WI38 (cell line): ENCODE data around the gene RANBP3.

Experiments used
- H3K4me3 ChIP-seq: 2 replicates; pipeline ENCODE4 v1.5.1; 2011; ENCODE audit warnings: low read depth, mild to moderate bottlenecking, control low read depth, low read length
- TF ChIP-seq, protein P1 (sequence below): IDR thresholded peaks from 2 replicates; pipeline ENCODE4 v1.5.1; 2012; ENCODE audit warnings: low read depth, mild to moderate bottlenecking, control low read depth, low read length

RANBP3 gene

DNA sequence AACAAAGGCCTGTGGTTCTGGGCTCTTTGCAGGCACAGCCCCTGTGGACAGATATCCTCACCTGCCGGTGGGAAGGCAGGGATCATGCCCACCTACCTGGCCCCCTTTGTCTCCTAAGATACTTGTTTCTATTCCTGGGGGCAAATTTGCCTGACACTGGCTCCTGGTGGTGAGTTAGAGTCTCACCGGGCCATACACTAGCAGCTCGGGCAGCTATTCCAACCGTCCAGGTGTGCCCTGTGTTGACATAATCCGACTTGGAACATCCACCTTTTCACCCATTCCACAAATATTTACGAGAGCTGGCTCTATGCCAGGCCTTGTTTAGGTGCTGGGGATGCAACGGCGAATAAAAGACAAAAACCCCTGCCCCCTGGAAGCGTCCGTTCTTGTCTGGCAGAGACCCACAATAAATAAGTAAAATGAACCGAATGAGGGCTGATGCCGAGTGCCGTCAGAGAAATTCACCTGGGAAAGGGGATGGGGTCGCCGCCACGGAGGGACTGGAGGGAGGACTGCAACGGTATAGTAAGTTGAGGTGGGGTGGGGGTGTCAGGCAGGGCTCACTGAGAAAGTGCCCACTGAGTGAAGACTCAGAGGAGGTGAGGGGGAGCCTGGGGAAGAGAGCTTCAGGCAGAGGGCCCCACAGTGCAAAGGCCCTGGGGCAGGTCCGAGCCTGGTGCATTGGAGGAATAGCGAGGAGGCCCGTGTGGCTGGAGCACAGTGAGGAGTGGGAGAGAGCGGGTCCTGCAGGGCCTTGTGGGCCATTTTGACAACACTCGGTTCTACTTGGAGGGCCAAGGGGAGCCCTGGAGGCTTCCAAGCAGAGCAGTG, 43.2 kb upstream of the RANBP3 start:
- TF ChIP-seq, protein P1, sequence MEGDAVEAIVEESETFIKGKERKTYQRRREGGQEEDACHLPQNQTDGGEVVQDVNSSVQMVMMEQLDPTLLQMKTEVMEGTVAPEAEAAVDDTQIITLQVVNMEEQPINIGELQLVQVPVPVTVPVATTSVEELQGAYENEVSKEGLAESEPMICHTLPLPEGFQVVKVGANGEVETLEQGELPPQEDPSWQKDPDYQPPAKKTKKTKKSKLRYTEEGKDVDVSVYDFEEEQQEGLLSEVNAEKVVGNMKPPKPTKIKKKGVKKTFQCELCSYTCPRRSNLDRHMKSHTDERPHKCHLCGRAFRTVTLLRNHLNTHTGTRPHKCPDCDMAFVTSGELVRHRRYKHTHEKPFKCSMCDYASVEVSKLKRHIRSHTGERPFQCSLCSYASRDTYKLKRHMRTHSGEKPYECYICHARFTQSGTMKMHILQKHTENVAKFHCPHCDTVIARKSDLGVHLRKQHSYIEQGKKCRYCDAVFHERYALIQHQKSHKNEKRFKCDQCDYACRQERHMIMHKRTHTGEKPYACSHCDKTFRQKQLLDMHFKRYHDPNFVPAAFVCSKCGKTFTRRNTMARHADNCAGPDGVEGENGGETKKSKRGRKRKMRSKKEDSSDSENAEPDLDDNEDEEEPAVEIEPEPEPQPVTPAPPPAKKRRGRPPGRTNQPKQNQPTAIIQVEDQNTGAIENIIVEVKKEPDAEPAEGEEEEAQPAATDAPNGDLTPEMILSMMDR: no peak
- H3K4me3 ChIP-seq: no peak overlapping the region

DNA sequence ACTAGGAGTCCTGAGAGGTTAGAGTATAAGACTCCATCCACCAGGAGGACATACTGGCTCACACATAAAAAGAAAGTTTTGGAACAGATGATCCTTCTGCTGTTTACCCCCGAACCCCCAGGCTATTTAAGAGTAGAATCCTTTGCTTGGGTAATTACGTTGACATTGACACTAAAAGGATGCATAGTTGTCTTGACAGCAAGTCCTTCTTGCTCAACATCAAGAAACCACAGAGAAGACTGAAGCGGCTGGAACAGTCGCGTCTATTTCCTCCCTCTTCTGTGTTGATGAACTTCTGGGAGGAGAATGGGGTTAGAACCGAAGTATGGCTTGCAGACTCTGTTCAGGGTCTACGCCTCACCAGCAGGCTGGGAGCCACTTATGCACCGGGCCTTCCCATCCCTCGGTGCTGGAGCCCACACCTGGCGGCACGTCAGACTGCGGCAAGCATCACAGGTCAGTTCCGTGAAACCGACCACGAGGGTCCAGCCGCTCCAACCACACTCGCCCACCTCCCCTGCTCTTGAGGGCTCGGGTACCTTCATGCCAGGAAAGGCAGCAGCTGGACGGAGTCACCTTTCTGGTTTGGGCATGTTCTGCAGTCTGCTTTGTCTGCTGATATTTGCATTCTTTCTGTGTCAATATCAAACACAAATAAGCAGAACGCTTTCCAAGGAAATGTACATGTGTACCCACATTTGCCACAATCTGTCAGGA, 42.4 kb upstream of the RANBP3 start:
- H3K4me3 ChIP-seq: no peak overlapping the region
- TF ChIP-seq, protein P1: no peak

DNA sequence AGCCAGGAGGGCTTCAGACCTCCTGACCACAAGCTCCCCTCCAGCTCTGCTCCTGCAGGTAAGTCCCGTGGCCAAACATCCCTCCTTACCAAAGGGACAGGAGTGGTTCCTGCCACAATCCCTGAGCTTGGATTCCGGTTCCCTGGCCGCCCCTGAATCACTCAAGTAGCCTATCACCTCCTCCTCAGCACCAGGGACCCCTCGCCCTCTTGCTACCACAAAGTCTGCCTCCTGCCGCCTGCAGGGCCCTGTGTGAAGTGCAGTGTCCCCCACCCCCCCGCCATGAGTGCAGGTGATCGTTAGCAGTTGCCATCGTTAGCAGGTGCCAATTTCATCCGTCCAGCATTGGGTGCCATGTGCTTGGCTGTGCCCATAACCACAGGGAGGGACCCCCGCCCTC, 40.8 kb upstream of the RANBP3 start:
- H3K4me3 ChIP-seq: no peak overlapping the region
- TF ChIP-seq, protein P1: 0 out of 2 replicates have a peak, but pooled peaks have one; percentile 19

DNA sequence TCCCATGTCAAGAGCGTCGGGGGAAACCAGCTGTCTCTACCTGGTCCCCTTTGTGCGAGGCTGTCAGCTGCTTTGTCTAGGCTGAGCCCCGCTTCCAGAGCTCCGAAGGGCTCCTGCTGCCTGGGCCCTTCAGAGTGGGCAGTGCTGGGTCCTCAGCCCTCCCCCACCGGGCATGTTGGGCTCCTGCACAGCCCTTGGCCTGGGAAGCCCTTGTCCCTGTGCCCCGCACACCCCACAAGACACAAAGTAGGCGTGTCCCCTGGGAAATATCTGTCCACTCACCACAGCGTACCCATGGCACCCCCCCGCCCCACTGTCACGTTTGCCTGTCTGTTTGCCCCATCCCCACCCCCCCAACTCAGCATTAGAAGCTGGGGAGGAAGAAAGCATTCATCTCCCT, 39.6 kb upstream of the RANBP3 start:
- H3K4me3 ChIP-seq: no peak overlapping the region
- TF ChIP-seq, protein P1: no peak

DNA sequence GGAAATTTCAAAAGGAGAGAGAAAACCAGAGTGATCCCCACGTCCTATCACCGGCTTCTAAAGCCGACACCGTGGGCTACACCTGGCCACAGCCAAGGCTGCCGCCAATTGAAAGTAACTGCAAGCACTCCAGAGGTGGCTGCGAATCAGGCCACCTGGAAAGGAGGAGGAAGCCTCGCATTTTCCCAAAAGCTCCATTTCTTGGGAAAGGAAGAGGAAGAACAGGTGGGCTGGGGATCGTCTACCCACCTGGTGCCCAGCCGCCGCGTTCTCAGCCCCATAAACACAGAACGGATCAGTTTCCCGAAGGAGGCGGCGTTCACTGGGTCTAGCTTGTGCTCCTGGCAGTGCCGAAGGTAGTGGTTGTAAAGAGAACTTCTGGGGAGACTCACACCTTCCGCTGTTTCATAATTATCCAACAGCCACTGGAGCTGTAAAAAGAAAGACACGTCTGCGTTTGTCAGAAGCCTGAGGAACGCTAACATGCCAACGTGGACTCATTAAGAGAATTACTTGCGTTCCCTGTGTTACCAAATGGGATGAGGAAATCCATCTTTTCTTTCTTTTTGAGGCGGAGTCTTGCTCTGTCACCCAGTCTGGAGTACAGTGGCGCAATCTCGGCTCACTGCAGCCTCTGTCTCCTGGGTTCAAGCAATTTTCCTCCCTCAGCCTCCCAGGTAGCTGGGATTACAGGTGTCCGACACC, 38.1 kb upstream of the RANBP3 start:
- no peak overlapping the region for H3K4me3 ChIP-seq
- TF ChIP-seq, protein P1: no peak

DNA sequence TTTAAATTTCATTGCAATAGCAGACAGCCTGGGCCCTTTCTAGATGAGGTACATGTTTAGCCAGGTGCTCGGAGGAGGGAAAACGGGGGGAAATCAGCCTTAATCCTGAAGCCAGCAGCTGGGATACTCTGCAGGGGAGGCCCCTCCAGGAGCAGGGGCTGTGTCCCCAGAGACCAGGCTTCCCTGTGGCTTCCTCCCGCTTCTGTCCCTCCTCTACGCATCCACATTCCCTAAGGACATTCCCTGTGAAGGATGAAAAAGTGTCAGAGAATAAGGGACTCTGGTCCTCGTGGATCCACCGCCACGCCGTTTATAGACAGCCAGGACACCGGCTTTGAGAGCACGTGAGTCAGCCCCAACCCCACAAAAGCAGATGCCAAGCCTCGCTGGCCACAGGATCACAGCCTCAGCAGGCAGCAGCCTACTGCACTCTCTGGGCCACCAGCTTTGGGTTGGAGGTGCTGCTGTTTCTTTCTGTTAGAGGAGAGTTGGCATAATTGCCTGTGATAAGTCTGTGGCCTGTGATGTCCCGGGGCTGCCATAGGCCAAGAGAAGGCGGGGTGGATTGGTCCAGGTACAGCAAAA, 36.7 kb upstream of the RANBP3 start:
- TF ChIP-seq, protein P1: no peak
- no peak overlapping the region for H3K4me3 ChIP-seq
